Aorta (tissue), 5 donors: ENCODE results near the gene SPART. TPM values are rescaled to one million over a fixed set of nuclear protein-coding genes. Genes with fewer than 3 reads are reported as not detected.

ENCODE experiments used
- ATAC-seq: fragments of 200-7000 bp; cut with Tn5 transposase; one replicate; pipeline ENCODE4 v1.9.1; 2022; ENCODE audit warnings: moderate library complexity; ENCODE audit not compliant: low FRiP score
- DNase-seq, 2 donors: peaks; one replicate each; pipeline ENCODE4 v3.0.0-alpha.2; 2020
- H3K27ac ChIP-seq, 2 donors: one replicate each; pipeline ENCODE4 v1.5.1; 2013; ENCODE audit warnings: low read length in 2 of 2, mild to moderate bottlenecking in 2 of 2, moderate library complexity in 2 of 2, control low read depth in 1 of 2, inconsistent platforms in 1 of 2, low read depth in 1 of 2
- H3K27me3 ChIP-seq, 2 donors: one replicate each; pipeline ENCODE4 v1.6.1; 2013; ENCODE audit warnings: control low read depth in 1 of 2, low read length in 1 of 2, mild to moderate bottlenecking in 1 of 2, moderate library complexity in 1 of 2; ENCODE audit not compliant: insufficient read depth in 2 of 2, control insufficient read depth in 1 of 2
- H3K36me3 ChIP-seq, 2 donors: one replicate each; pipeline ENCODE4 v1.6.1; 2013; ENCODE audit warnings: control low read depth in 1 of 2, low read length in 1 of 2, mild to moderate bottlenecking in 1 of 2; ENCODE audit not compliant: insufficient read depth in 2 of 2, control insufficient read depth in 1 of 2
- H3K4me1 ChIP-seq, 2 donors: one replicate each; pipeline ENCODE4 v1.6.1; 2013; ENCODE audit warnings: low read length in 2 of 2, control low read depth in 1 of 2, mild to moderate bottlenecking in 1 of 2, moderate library complexity in 1 of 2; ENCODE audit not compliant: insufficient read depth in 2 of 2, control insufficient read depth in 1 of 2
- H3K4me3 ChIP-seq, 2 donors: one replicate each; pipeline ENCODE4 v1.5.1; 2013; ENCODE audit warnings: low read length in 2 of 2, control low read depth in 1 of 2, mild to moderate bottlenecking in 1 of 2
- H3K9me3 ChIP-seq: one replicate; pipeline ENCODE4 v1.6.1; 2013; ENCODE audit warnings: mild to moderate bottlenecking, low read length; ENCODE audit not compliant: control insufficient read depth
- WGBS, 2 donors: extraction: QIAGEN DNeasy Blood & Tissue Kit; methylation state at CpG; one replicate each; pipeline ENCODE4 v1.1.7; 2013; 5-methylcytosine and 5-hydroxymethylcytosine counted together
- intact Hi-C, 2 donors: fragments of 100-400 bp; cut with DNase I; formaldehyde crosslinking; loops; one replicate each; pipeline versions ENCODE4 v1.14.2 to v1.15.0; 2022
- polyA plus RNA-seq, 2 donors: library from polyadenylated mRNA; stranded (reverse); fragments of 200-250 nt; gene quantifications; one replicate each; pipeline ENCODE4 v1.2.3, GENCODE V29; 2013
- total RNA-seq, 2 donors: library from RNA; stranded (reverse); fragmentation: NEBNext Ultra II Directional; extraction: Animal tissue kit (Norgen Biotek cat#: 25700); gene quantifications; one replicate each; pipeline ENCODE4 v1.2.1, GENCODE V29; 2021
- donor health status: healthy with polysubstance abuse.
- donor health status: Bipolar disorder and iron deficiency.
- donor health status: DM: no; HTN: no; CAD: no.
- donor health status: DM: no; HTN: no; CAD: no.
- donor health status: DM: yes; HTN: yes; CAD: no.

SPART gene
- total and polyA plus RNA-seq, 4 donors: 46.6 to 74.7 (median 61.7) TPM

DNA sequence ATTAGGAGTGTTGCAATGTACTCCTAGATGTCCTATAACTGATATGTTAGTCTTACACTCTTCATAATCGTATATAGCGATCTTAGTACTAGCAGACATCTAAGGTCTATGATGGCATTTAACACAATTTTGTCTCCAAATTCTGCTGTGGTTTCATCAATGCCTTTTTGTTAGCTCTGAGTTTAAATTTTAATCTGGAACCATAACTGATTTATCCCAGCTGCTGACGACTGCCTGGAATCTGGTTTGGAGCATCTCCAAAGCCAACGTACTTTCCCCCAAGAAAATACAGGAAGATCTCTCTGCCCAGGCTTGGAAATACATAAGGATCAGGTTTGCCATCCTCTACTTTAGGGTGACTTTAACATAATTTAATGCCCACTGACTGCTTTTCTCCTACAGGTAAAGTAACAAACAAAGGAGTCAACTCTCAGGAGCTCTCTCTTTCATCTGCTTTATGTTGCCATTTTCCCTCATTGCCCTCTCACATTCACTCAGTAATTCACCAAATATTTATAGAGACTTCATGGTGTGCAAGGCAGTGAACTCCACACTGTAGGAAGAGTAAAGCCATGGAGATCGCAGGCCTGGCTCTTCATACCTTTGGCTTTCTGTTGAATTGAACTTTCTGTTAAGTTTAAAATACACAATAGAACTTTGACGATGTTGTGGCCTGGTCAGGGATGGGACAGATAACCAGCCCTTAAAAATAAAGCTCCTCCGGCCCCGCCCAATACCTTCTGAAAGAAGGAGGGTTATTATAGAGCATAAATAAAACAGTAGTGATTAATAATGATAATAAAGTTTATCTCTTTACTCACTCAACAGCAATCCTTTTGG is 23.3 kb upstream of the SPART start:
- WGBS, 2 donors: 64 to 65% methylated on average over 8 of the region's 8 CpGs
- H3K27me3 ChIP-seq: no peaks in the 10 kb centered on the region
- H3K4me3 ChIP-seq: no peak overlapping the region
- H3K4me1 ChIP-seq: no peaks in the 10 kb centered on the region
- ATAC-seq (no peak), DNase-seq (no peak)
- no peak overlapping the region for H3K27ac ChIP-seq
- H3K9me3 ChIP-seq: no peaks in the 10 kb centered on the region
- intact Hi-C loops: no loop called here
- H3K36me3 ChIP-seq: peaks cover 0 to 2% of the 10 kb centered on the region in 2 donors

DNA sequence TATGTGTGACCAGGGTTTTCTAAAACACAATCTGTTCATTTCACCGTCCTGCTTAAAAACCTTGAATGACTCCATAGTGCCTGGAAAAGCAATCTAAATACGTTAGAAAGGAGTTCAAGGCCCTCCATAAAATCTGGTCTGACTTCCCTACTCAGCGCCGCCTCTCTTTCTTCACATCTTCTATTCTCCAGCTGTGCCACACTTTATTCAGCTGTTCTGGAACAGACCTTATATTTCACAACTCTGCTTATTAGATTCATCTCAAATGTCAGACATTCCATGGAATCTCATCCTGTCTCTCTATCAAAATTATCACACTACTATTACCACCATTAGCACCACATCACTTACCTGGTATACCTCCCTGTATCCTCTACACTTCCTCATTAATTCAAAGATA is 19.8 kb upstream of the SPART start:
- H3K27me3 ChIP-seq: no peaks in the 10 kb centered on the region
- no peak for ATAC-seq
- intact Hi-C loops: no loop called here
- WGBS, 2 donors: 74% methylated on average over 4 of the region's 4 CpGs
- H3K36me3 ChIP-seq: peaks cover 0 to 2% of the 10 kb centered on the region in 2 donors
- H3K4me3 ChIP-seq: no peak overlapping the region
- no peak for DNase-seq
- H3K27ac ChIP-seq: no peak overlapping the region
- H3K9me3 ChIP-seq: no peaks in the 10 kb centered on the region
- H3K4me1 ChIP-seq: no peaks in the 10 kb centered on the region

DNA sequence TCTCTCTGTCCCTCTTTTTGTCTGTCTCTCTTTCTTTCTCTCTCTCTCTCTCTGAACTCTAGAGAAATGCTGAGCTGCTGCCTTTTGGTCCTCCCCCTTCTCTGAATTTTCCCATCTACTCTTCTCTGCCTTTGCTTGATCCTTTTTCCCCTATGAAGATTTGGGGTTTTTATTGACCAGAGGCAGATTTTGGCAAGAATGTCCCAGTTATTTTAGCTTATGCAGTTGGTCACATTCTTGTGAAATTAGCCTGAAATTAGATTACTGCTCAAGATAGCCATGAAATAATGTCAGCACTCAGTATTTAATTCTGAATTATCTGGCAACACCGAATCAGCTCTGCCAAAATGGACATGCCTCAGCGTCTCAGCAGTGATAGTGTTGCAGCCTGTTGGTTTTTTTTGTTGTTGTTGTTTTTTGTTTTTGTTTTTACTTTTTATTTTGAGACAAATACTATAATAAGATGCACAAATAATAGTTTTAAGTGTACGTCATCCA is 17.2 kb upstream of the SPART start:
- no peaks in the 10 kb centered on the region for H3K27me3 ChIP-seq
- H3K36me3 ChIP-seq: peaks cover 0 to 2% of the 10 kb centered on the region in 2 donors
- no peak for ATAC-seq
- intact Hi-C loops: no loop called here
- WGBS, 2 donors: 29 to 35% methylated on average over 3 of the region's 3 CpGs
- no peak overlapping the region for H3K4me3 ChIP-seq
- no peaks in the 10 kb centered on the region for H3K9me3 ChIP-seq
- H3K4me1 ChIP-seq: no peaks in the 10 kb centered on the region
- H3K27ac ChIP-seq: no peak overlapping the region
- no peak for DNase-seq

DNA sequence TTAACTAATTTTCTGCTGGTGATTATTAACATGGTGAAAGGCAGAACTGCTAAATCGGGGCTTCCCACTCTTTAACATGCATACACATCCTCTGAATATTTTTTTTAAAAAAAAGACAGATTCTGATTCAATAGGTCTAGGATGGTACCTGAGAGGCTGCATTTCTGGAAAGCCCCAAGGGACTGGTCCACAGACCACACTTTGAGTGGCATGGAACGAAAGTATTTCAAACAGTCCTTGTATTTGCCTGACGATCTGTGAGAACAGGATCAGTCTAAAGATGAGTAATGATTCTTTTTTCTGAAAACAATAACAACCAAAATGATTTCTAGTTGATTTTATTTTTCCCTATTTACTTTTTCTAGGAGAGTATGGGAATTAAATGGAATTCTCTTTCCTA is 16.7 kb upstream of the SPART start:
- Histone ChIP-seq H3K4me3 (no peak overlapping the region), H3K9me3 (no peaks in the 10 kb centered on the region), H3K36me3 (peaks cover 0 to 2% of the 10 kb centered on the region in 2 donors), H3K27ac (no peak overlapping the region), H3K4me1 (no peaks in the 10 kb centered on the region), H3K27me3 (no peaks in the 10 kb centered on the region)
- no peak for DNase-seq
- intact Hi-C loops: no loop called here
- no peak for ATAC-seq
- 51 to 54% methylated on average over 3 of the region's 3 CpGs for WGBS, 2 donors

DNA sequence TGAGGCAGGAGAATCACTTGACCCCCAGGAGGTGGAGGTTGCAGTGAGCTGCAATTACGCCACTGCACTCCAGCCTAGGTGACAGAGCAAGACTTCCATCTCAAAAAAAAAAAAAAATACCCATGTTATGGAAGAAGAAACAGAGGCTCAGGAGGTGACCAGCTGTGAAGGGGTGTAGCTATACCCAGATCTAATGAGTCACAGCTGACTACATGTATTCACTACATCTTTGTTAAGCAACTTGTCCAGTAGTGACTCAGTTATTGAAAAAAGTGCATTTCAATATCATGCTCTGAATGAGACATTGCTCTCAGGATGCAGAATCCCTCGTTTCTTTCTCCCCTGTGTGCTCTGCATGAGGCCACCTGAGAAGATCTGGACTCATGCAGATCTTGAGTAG is 16.1 kb upstream of the SPART start:
- Histone ChIP-seq H3K27ac (no peak overlapping the region), H3K27me3 (no peaks in the 10 kb centered on the region), H3K36me3 (peaks cover 0 to 2% of the 10 kb centered on the region in 2 donors), H3K4me3 (no peak overlapping the region), H3K9me3 (no peaks in the 10 kb centered on the region), H3K4me1 (peaks cover under 1 to 2% of the 10 kb centered on the region in 2 donors)
- DNase-seq (no peak), ATAC-seq (peak; percentile 64)
- 74 to 77% methylated on average over 2 of the region's 2 CpGs for WGBS, 2 donors
- intact Hi-C loops: no loop called here

DNA sequence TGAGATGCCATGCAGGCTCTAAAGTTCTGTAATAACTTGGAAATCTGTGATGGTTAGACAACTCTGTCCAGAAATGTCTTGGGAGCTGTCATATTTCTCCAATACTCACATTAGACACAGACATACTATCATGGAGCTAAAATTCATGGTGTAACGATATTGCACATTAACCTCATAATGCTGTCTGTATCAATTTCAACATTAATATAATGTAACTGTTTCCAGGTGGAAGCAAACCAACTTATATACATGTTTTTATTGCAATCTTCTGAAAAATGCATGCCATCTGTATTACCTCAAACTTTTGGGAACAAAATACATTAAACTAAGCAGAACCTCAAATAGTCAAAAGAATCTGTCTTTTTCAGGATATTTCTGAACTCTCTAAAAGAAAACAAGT is 14.7 kb upstream of the SPART start:
- Histone ChIP-seq H3K27me3 (no peaks in the 10 kb centered on the region), H3K27ac (no peak overlapping the region), H3K36me3 (peaks cover 0 to under 1% of the 10 kb centered on the region in 2 donors), H3K9me3 (no peaks in the 10 kb centered on the region), H3K4me1 (peaks cover 2 to 4% of the 10 kb centered on the region in 2 donors), H3K4me3 (no peak overlapping the region)
- WGBS, 2 donors: 39 to 44% methylated on average over 1 of the region's 1 CpG
- DNase-seq (no peak), ATAC-seq (no peak)
- intact Hi-C loops: no loop called here

DNA sequence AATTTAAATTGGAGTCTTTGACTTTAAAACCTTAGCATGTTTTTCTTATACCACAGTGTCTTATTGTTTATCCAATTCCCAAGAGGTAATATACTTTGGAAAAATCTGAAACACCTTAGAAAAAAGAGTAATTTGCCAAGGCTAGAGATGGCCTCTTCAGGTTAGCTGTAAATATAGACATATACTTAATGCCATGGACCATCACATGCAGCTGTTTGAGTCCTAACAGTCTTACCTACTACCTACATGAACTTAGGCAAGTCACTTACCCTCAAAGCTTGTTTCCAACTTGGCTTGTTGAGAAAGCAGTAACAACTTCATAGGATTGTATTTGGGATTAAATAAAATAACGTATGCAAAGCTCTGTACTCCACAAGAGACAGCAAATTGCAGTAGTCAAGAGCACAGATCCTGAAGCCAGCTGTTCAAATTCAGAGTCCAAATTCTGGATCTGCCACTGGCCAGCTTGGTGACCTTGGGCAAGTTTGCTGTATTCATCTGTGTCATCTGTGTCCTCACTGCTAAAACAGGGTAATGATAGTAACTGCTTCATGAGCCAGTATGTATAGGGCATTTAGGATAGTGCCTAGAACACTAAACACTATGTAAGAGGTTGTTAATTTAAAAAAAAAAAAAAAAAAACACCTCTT is 13.2 kb upstream of the SPART start:
- ATAC-seq: no peak
- no peak overlapping the region for H3K27ac ChIP-seq
- no peaks in the 10 kb centered on the region for H3K36me3 ChIP-seq
- H3K9me3 ChIP-seq: no peaks in the 10 kb centered on the region
- 85 to 92% methylated on average over 1 of the region's 1 CpG for WGBS, 2 donors
- H3K4me3 ChIP-seq: no peak overlapping the region
- no peak for DNase-seq
- intact Hi-C loops: no loop called here
- no peaks in the 10 kb centered on the region for H3K27me3 ChIP-seq
- peaks cover 2 to 4% of the 10 kb centered on the region in 2 donors for H3K4me1 ChIP-seq

DNA sequence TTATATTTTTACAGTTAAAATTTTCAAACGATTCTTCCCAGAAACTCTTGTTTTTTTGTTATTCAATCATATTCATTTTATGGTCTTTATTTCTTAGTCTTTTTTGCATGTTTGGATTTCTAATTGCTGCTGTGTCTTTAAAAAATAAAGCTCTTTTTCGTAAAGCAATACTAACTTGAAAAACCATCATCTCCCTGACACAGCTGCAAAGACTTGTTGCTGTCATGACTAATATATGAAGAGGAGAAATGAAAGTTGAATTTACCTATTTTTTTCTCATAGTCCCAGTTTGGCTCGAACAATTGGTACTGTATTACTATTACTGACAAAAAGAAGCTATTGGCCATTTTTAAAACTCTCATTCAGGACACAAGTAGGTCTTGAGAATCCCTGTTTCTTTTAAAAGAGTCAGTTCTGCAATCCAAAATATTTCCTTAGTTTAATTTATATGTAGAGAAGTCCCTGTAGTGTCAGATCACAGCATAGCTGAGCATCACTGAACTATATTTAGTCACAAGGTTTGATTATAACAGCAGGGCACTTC is 12.1 kb upstream of the SPART start:
- no peaks in the 10 kb centered on the region for H3K36me3 ChIP-seq
- WGBS, 2 donors: 25 to 29% methylated on average over 3 of the region's 3 CpGs
- DNase-seq (no peak), ATAC-seq (no peak)
- intact Hi-C loops: no loop called here
- no peak overlapping the region for H3K4me3 ChIP-seq
- peaks cover 2 to 4% of the 10 kb centered on the region in 2 donors for H3K4me1 ChIP-seq
- no peaks in the 10 kb centered on the region for H3K27me3 ChIP-seq
- H3K9me3 ChIP-seq: no peaks in the 10 kb centered on the region
- no peak overlapping the region for H3K27ac ChIP-seq
